Adipocyte (in vitro differentiated cells): ENCODE data around the gene BTD.

ENCODE experiments used
- DNase-seq: peaks from one replicate; pipeline ENCODE4 v3.0.0-alpha.2; 2015; ENCODE audit warnings: low read depth
- H3K27me3 ChIP-seq: replicated peaks from 2 replicates; pipeline ENCODE4 v1.7.0; 2013; ENCODE audit warnings: mild to moderate bottlenecking, low read length, moderate library complexity; ENCODE audit not compliant: control insufficient read depth, insufficient read depth
- H3K36me3 ChIP-seq: 2 replicates; pipeline ENCODE4 v1.7.0; 2013; ENCODE audit warnings: low read length, mild to moderate bottlenecking, moderate library complexity; ENCODE audit not compliant: control insufficient read depth, insufficient read depth, severe bottlenecking
- H3K4me1 ChIP-seq: 2 replicates; pipeline ENCODE4 v1.7.0; 2013; ENCODE audit warnings: mild to moderate bottlenecking, low read length, moderate library complexity; ENCODE audit not compliant: control insufficient read depth, insufficient read depth
- H3K4me3 ChIP-seq: 2 replicates; pipeline ENCODE4 v1.7.0; 2013; ENCODE audit warnings: mild to moderate bottlenecking, low read length, moderate library complexity
- H3K9ac ChIP-seq: 2 replicates; pipeline ENCODE4 v1.7.0; 2013; ENCODE audit warnings: mild to moderate bottlenecking, low read length, moderate library complexity
- H3K9me3 ChIP-seq: 2 replicates; pipeline ENCODE4 v1.7.0; 2013; ENCODE audit warnings: mild to moderate bottlenecking, low read length, moderate library complexity; ENCODE audit not compliant: control insufficient read depth

Gene BTD

DNA sequence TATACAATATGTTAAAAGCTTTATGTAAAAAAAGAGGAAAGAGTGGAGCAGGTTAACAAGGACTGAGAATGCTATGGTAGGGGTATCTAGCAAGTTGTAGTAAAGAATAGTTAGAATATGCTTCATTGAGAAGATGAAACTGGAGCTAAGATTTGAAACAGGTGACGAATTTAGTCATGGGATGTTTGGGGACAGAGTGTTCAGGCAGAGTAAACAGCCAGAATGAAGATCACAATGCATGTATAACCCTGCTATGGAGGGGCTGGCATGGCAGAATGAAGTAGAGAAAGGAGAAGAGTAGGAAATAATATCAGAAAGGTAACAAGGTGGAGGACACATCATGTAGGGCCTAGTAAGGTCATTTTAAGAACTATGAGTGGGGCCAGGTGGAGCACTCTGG, 72.0 kb downstream of the BTD start:
- H3K27me3 ChIP-seq: no peaks in the 10 kb centered on the region
- no peak for DNase-seq
- peaks cover 98% of the 10 kb centered on the region for H3K36me3 ChIP-seq
- H3K4me1 ChIP-seq: peaks cover 13% of the 10 kb centered on the region
- H3K9ac ChIP-seq: no peak overlapping the region
- no peak overlapping the region for H3K4me3 ChIP-seq
- H3K9me3 ChIP-seq: no peaks in the 10 kb centered on the region

DNA sequence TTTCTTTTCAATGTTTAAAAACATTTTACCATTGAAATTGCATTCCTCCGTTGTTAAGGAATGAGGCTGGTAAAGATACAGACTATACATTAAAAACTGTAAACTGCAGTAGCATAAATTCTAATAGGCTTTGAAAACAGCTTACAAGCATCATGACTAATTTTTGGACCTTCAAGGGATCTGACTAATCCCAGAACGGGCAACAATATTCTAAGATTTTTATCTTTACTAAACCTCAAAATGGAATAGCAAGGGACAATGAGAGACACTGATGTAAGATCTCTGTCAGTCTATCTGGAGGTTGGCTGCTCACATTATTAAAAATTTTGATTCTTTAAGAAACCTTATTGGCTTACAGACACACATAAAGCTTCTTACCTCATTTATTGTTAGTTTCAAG, 74.7 kb downstream of the BTD start:
- no peak overlapping the region for H3K9ac ChIP-seq
- H3K4me1 ChIP-seq: peaks cover 2% of the 10 kb centered on the region
- no peaks in the 10 kb centered on the region for H3K27me3 ChIP-seq
- peaks cover 91% of the 10 kb centered on the region for H3K36me3 ChIP-seq
- no peaks in the 10 kb centered on the region for H3K9me3 ChIP-seq
- peak; percentile 12 for DNase-seq
- no peak overlapping the region for H3K4me3 ChIP-seq

DNA sequence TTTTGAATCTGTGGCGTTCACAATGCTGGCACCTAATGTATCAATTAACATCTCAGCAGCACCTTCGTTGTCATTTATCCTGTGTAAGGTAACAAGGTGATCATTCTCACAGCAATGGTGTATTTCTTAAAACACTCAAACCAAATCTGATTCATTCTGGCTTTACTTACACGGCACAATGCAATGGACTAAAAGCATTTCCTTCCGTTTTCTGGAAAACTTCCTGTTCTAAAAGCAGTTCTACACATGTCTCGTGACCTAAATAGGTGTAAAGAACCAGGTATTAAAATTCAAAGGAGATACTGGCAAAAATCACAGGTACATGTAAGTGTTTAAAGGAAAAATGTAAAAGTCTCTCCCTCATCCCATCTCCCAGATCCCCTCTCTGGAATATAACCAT, 77.8 kb downstream of the BTD start:
- H3K9me3 ChIP-seq: no peaks in the 10 kb centered on the region
- no peak overlapping the region for H3K9ac ChIP-seq
- DNase-seq: no peak
- no peak overlapping the region for H3K4me3 ChIP-seq
- H3K27me3 ChIP-seq: no peaks in the 10 kb centered on the region
- H3K4me1 ChIP-seq: peaks cover 32% of the 10 kb centered on the region
- peaks cover 77% of the 10 kb centered on the region for H3K36me3 ChIP-seq

GRCh38 chr3:15681668-15682067, 80.1 kb downstream of the BTD start:
- H3K36me3 ChIP-seq: peaks cover 77% of the 10 kb centered on the region

DNA sequence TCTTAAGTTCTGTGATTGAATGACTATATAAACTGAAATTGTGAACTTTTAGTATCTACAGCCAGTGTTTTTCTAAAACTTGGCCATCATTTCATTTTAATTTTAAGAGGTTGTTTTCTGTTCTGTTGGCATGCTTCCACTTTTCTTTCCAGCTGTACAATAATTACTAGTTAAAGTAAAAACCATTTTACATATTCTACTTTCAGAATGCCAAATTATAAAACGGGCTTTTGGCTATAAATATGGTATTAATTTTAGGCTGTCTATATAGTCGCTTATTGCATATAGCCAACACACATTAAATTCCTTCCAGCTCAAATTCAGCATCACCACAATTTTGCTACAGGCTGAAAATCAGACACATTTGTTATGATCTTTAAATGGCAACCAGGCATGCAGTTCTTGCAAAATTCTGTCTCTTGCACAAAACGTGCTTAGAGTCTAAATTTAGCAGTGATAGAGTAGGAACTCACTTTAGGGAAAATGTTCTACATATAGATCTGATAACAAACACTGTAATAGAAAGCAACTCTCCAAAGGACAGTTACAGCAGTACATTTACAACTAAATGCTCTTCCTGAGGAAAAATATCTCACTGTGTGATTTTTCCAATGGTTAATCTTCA, 81.1 kb downstream of the BTD start:
- peak overlapping the region; percentile 64 for H3K9ac ChIP-seq
- H3K27me3 ChIP-seq: no peaks in the 10 kb centered on the region
- peak; percentile 91 for DNase-seq
- H3K9me3 ChIP-seq: no peaks in the 10 kb centered on the region
- peaks cover 35% of the 10 kb centered on the region for H3K4me1 ChIP-seq
- H3K36me3 ChIP-seq: peaks cover 75% of the 10 kb centered on the region
- H3K4me3 ChIP-seq: peak overlapping the region; percentile 27

More at GRCh38 chr3:15681668-15682067, 80.1 kb downstream of the BTD start:
- Histone ChIP-seq H3K27me3 (no peaks in the 10 kb centered on the region), H3K4me3 (peak overlapping the region; percentile 34), H3K4me1 (peaks cover 35% of the 10 kb centered on the region), H3K9me3 (no peaks in the 10 kb centered on the region), H3K9ac (no peak overlapping the region)
- DNase-seq: peak; percentile 17

DNA sequence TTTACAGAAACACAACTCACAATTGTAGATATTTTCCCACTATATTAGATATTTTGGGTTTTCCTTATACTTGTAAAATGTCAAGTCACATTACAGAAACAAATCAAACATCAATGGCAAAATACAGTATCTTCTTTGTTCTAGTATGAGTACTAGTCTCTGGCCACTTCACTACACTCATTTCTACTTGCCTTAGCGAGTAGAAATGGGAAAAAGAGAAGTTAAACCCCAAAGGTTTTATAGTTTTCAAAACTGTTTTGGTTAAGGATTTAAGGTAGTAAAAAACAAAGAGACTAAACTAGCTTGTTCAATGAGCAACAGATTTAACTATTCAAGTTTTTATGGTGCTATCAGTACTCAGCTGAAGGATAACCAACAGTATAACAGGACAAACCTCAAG, 81.7 kb downstream of the BTD start:
- Histone ChIP-seq H3K9ac (peak overlapping the region; percentile 64), H3K4me1 (peaks cover 35% of the 10 kb centered on the region), H3K27me3 (no peaks in the 10 kb centered on the region), H3K4me3 (peak overlapping the region; percentile 27), H3K36me3 (peaks cover 75% of the 10 kb centered on the region), H3K9me3 (no peaks in the 10 kb centered on the region)
- no peak for DNase-seq

- H3K36me3 ChIP-seq: peaks cover 82% of the 10 kb centered on the region
- H3K9me3 ChIP-seq: no peaks in the 10 kb centered on the region
- no peak overlapping the region for H3K4me3 ChIP-seq
- DNase-seq: no peak
- H3K9ac ChIP-seq: no peak overlapping the region
- no peaks in the 10 kb centered on the region for H3K27me3 ChIP-seq
- peaks cover 35% of the 10 kb centered on the region for H3K4me1 ChIP-seq
Measured at GRCh38 chr3:15685927-15686326, 84.4 kb downstream of the BTD start.

GRCh38 chr3:15690230-15690629, 88.7 kb downstream of the BTD start:
- Histone ChIP-seq H3K36me3 (peaks cover 96% of the 10 kb centered on the region), H3K9me3 (no peaks in the 10 kb centered on the region), H3K4me1 (no peaks in the 10 kb centered on the region), H3K4me3 (no peak overlapping the region), H3K27me3 (no peaks in the 10 kb centered on the region), H3K9ac (no peak overlapping the region)
- no peak for DNase-seq

DNA sequence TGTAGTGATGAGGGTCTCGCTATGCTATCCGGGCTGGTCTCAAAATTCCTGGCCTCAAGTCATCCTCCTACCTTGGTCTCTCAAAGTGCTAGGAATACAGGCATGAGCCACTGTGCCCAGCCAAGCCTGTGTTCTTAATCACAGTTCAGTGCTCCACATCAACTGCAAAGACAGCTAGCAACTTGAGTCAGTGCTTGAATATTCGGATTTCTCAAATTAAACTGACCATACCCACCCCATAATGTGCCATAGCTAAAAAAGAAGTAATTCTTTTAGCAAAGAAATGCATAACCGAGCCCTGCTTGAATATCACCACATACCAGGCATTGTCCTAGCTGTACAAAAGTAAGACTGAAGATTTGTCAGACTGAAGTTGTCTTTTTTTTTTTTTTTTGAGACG, 89.2 kb downstream of the BTD start:
- H3K9me3 ChIP-seq: no peaks in the 10 kb centered on the region
- DNase-seq: no peak
- H3K4me1 ChIP-seq: no peaks in the 10 kb centered on the region
- H3K36me3 ChIP-seq: peaks cover 96% of the 10 kb centered on the region
- H3K4me3 ChIP-seq: no peak overlapping the region
- H3K27me3 ChIP-seq: no peaks in the 10 kb centered on the region
- no peak overlapping the region for H3K9ac ChIP-seq

DNA sequence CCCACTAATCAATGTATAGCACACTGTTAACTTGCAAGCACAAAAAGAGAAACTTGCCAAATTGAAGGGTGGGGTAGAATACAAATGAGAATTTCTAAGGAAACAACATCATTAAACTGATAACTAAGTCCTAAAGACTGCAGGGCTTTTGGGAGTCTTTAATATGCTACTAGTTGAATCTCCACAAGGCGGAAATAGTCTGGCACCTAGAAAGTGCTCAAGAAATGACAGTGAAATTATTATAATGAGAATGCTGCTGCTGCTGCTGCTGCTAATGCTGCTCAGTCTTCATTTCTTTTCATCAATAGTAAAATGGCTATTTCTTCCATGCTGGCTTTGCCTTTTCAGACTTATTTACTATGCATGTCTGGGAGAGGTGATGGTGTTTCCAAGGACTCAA, 91.8 kb downstream of the BTD start:
- Histone ChIP-seq H3K4me1 (no peaks in the 10 kb centered on the region), H3K9me3 (no peaks in the 10 kb centered on the region), H3K27me3 (no peaks in the 10 kb centered on the region), H3K9ac (no peak overlapping the region), H3K36me3 (peaks cover 89% of the 10 kb centered on the region), H3K4me3 (no peak overlapping the region)
- DNase-seq: no peak

GRCh38 chr3:15694628-15695027, 93.1 kb downstream of the BTD start:
- H3K4me3 ChIP-seq: no peak overlapping the region
- H3K27me3 ChIP-seq: no peaks in the 10 kb centered on the region
- H3K36me3 ChIP-seq: peaks cover 76% of the 10 kb centered on the region
- no peak overlapping the region for H3K9ac ChIP-seq
- no peaks in the 10 kb centered on the region for H3K4me1 ChIP-seq
- no peak for DNase-seq
- no peaks in the 10 kb centered on the region for H3K9me3 ChIP-seq
